ENCODE results near the gene INPP5A. TPM values are rescaled to one million over a fixed set of nuclear protein-coding genes. Genes with fewer than 3 reads are reported as not detected.
"Not testable (repeated sequence)": the region's sequence is repeated elsewhere in the genome, so short reads cannot be mapped to it uniquely, and the experiment has no call there.

Gene INPP5A
- total RNA-seq, 1 experiment from 2014 or later = 16.0 TPM

GRCh38 chr10:132562177-132562915 is 24.8 kb downstream of the INPP5A start:
- DNase-seq (ENCODE audit: low read depth) = no peak

GRCh38 chr10:132562916-132563456 is 25.4 kb downstream of the INPP5A start:
- no peak for DNase-seq (ENCODE audit: low read depth)

- DNase-seq (ENCODE audit: low read depth) = no peak
Measured at GRCh38 chr10:132563485-132564248, 26.1 kb downstream of the INPP5A start.

- no peak for DNase-seq (ENCODE audit: low read depth)
Measured at GRCh38 chr10:132564249-132564605, 26.6 kb downstream of the INPP5A start.

GRCh38 chr10:132564690-132565089 is 27.1 kb downstream of the INPP5A start:
- DNase-seq (ENCODE audit: low read depth) = no peak

- DNase-seq (ENCODE audit: low read depth) = no peak
Measured at GRCh38 chr10:132565516-132566209, 28.1 kb downstream of the INPP5A start.

GRCh38 chr10:132566892-132567291 is 29.3 kb downstream of the INPP5A start:
- DNase-seq (ENCODE audit: low read depth) = no peak

GRCh38 chr10:132570265-132570664 is 32.7 kb downstream of the INPP5A start:
- no peak for DNase-seq (ENCODE audit: low read depth)

GRCh38 chr10:132570771-132571649 is 33.4 kb downstream of the INPP5A start:
- DNase-seq (ENCODE audit: low read depth) = no peak

- DNase-seq (ENCODE audit: low read depth) = peak; percentile 87
Measured at GRCh38 chr10:132571650-132572544, 34.3 kb downstream of the INPP5A start.

GRCh38 chr10:132572545-132572937 is 35.0 kb downstream of the INPP5A start:
- DNase-seq (ENCODE audit: low read depth) = no peak

- DNase-seq (ENCODE audit: low read depth) = not testable (repeated sequence)
Measured at GRCh38 chr10:132572946-132573345, 35.4 kb downstream of the INPP5A start.

GRCh38 chr10:132574288-132574687 is 36.7 kb downstream of the INPP5A start:
- no peak for DNase-seq (ENCODE audit: low read depth)

GRCh38 chr10:132574783-132575319 is 37.3 kb downstream of the INPP5A start:
- DNase-seq (ENCODE audit: low read depth) = no peak

- DNase-seq (ENCODE audit: low read depth) = no peak
Measured at GRCh38 chr10:132575320-132576201, 38.0 kb downstream of the INPP5A start.

- no peak for DNase-seq (ENCODE audit: low read depth)
Measured at GRCh38 chr10:132576671-132577349, 39.2 kb downstream of the INPP5A start.

- DNase-seq (ENCODE audit: low read depth) = no peak
Measured at GRCh38 chr10:132577350-132578003, 39.9 kb downstream of the INPP5A start.

Data from LHCN-M2 (cell line).